Heart left ventricle (tissue), 13 donors: Measurements from ENCODE around the gene CDA.

Source experiments
- CTCF ChIP-seq, 12 donors: fragments of 200-600 bp; sonication (generic) in 4 of 12; IDR thresholded peaks; one replicate each; pipeline versions ENCODE4 v1.5.0 to v1.8.0; 2018 to 2022; ENCODE audit warnings: antibody characterized with exemption in 12 of 12, mild to moderate bottlenecking in 5 of 12
- POLR2A ChIP-seq, 2 donors: fragments of 450-650 bp; IDR thresholded peaks; one replicate each; pipeline ENCODE4 v1.6.1; 2017; ENCODE audit warnings: antibody characterized with exemption in 2 of 2, mild to moderate bottlenecking in 2 of 2, moderate library complexity in 2 of 2
- donor health status: ischemic (EF 13 %, LVEDD 7.1; RV severe dilation, severe dysfunction).
- donor health status: DM: no; HTN: yes; CAD: no.
- donor health status: DM: no; HTN: no; CAD: no.
- donor health status: ischemic (EF 25% LVEDD 6.9; RV normal size, moderate dysfunction).
- donor health status: ischemic (EF 25% LVEDD 5.7; RV mildly dilated, moderate dysfunction).
- donor health status: ischemic (EF 35%, LVEDD 5.7; RV mildly dilated, moderate dysfunction).
- donor health status: nonischemic (EF 11% LVEDD 7.7; RV severe dilation, severe dysfunction).
- donor health status: DM: yes; HTN: yes; CAD: no.
- donor health status: PGD.
- donor health status: ischemic (EF 29% LVEDD 5.4; RV normal size, mild dysfunction).
- donor health status: nonischemic (EF 23%, LVEDD 6.1; RV moderate dilation, normal function).

- TF ChIP-seq CTCF (IDR thresholded peaks at IDR 0.05) (no peak), POLR2A (IDR thresholded peaks at IDR 0.05) (no peak)
Observed at GRCh38 chr1:20634594-20635084, 45.7 kb downstream of the CDA start.
